ENCODE results near the gene NLRP11.
A peak's percentile ranks its signal among the peaks of the same experiment; 100 is the strongest.

NLRP11 gene

DNA sequence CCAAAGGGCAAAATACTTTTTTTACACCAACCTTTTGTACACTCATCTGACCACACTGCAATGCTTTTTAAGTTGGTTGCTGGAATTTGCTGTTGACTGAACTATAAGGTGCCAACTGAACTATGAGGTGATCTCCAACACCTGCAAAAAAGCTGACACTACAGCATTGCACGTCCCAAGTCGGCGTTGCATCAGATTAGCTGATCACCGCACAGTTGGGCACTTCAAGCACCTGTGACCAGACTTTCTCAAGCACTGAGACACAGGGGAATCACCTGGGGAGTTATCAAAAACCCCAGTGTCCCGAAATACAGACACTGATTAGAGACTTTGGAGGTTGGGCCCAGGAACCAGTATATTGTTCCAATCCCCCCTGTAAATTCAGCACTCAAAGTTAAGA is 1.1 kb downstream of the NLRP11 start:
- FAIRE-seq = no peak
- TF ChIP-seq, protein P1, sequence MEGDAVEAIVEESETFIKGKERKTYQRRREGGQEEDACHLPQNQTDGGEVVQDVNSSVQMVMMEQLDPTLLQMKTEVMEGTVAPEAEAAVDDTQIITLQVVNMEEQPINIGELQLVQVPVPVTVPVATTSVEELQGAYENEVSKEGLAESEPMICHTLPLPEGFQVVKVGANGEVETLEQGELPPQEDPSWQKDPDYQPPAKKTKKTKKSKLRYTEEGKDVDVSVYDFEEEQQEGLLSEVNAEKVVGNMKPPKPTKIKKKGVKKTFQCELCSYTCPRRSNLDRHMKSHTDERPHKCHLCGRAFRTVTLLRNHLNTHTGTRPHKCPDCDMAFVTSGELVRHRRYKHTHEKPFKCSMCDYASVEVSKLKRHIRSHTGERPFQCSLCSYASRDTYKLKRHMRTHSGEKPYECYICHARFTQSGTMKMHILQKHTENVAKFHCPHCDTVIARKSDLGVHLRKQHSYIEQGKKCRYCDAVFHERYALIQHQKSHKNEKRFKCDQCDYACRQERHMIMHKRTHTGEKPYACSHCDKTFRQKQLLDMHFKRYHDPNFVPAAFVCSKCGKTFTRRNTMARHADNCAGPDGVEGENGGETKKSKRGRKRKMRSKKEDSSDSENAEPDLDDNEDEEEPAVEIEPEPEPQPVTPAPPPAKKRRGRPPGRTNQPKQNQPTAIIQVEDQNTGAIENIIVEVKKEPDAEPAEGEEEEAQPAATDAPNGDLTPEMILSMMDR (IDR thresholded peaks at IDR 0.05; ENCODE audit: insufficient read depth, missing control alignments) = no peak
- no peak for DNase-seq (ENCODE audit: insufficient read length, low spot score)

DNA sequence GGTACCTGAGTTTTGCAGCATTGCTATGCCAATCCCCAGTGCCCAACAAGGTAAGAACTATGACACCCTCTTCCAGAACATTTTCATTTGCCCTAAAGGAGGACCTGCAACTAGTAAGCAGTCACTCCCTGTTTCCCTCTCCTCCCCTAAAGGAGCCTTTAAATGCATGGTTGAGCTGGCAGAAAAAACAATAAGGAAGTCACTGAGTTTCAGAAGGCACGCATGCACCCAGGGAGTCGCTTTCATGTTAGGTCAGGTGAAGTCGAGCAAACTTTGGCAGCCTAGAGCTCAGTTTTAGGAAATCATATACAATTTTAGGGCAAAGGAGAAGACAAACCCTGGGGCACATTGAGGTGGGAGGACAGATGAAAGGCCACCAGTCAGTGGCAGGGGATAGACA is 11.8 kb downstream of the NLRP11 start:
- FAIRE-seq (no peak), DNase-seq (ENCODE audit: insufficient read length, low spot score) (no peak)
- TF ChIP-seq, protein P1 (IDR thresholded peaks at IDR 0.05; ENCODE audit: insufficient read depth, missing control alignments) = no peak

- DNase-seq (ENCODE audit: insufficient read length, low spot score) (no peak), FAIRE-seq (no peak)
- TF ChIP-seq, protein P1 (IDR thresholded peaks at IDR 0.05; ENCODE audit: insufficient read depth, missing control alignments) = no peak
These were observed 17.9 kb downstream of the NLRP11 start for GRCh38 chr19:55813906-55814305.

DNA sequence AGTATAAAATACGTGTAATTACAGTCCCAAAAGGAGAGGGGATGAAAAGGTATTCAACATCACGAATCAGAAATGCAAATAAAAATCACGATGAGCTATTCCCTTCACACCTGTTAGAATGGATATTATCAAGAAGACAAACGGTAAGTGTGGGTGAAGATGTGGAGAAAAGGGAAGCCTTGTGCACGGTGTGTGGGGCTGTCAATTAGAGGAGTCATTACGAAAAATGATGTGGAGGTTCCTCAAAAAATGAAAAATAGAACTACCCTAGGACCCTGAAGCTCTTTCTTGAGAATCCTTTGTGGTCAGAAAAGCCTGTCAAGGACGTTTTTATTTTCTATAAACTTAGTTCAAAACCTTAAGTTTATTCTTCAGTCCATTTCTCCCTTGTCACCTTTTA is 19.4 kb downstream of the NLRP11 start:
- DNase-seq (ENCODE audit: insufficient read length, low spot score) (no peak), FAIRE-seq (no peak)
- TF ChIP-seq, protein P1 (IDR thresholded peaks at IDR 0.05; ENCODE audit: insufficient read depth, missing control alignments) = no peak

- DNase-seq (ENCODE audit: insufficient read length, low spot score) (no peak), FAIRE-seq (no peak)
- TF ChIP-seq, protein P1 (IDR thresholded peaks at IDR 0.05; ENCODE audit: insufficient read depth, missing control alignments) = no peak
These were observed 20.5 kb downstream of the NLRP11 start for GRCh38 chr19:55811340-55811739.

DNA sequence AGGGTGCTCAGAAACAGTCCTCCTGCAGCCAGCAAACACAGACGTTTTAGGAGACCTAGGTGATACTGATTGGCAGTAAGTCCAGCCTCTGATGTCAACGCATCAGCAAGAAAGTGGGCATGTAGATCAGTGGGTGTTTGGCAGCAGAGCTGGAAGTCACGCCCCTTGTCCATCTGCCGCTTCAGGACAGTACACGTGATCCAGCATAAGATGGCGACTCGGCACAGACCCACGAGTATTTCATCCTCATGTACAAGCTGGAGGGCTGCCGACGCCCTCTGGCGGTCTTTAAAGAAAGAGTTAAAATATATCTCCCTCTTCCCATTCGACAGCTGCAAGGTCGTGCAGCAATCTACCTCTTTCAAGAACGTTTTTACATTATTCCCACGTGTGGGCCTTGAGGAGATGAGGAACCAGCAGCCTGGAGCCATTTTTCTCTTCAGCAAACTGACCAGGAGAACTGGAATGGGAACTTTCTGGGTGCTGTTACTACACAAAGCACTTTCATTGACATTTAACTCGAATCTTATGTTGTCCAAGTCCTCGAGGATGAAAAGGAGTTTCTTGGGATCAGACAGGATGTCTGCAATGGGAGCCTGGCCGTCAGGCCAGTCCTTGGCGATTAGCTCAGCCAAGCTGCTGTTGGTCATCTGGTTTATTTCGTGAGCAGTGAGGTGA is 22.3 kb downstream of the NLRP11 start:
- DNase-seq (ENCODE audit: insufficient read length, low spot score) (no peak), FAIRE-seq (no peak)
- TF ChIP-seq, protein P1 (IDR thresholded peaks at IDR 0.05; ENCODE audit: insufficient read depth, missing control alignments) = peak; percentile 51

GRCh38 chr19:55802281-55802680 is 29.5 kb downstream of the NLRP11 start:
- FAIRE-seq (no peak), DNase-seq (ENCODE audit: insufficient read length, low spot score) (no peak)
- TF ChIP-seq, protein P1 (IDR thresholded peaks at IDR 0.05; ENCODE audit: insufficient read depth, missing control alignments) = no peak
